Ammon's horn (tissue), 1 donor: ENCODE measurements around the gene PCSK2.

Experiments
- DNase-seq: peaks from one replicate; pipeline ENCODE4 v3.0.0-alpha.2; 2016; ENCODE audit warnings: low spot score

PCSK2 gene

DNA sequence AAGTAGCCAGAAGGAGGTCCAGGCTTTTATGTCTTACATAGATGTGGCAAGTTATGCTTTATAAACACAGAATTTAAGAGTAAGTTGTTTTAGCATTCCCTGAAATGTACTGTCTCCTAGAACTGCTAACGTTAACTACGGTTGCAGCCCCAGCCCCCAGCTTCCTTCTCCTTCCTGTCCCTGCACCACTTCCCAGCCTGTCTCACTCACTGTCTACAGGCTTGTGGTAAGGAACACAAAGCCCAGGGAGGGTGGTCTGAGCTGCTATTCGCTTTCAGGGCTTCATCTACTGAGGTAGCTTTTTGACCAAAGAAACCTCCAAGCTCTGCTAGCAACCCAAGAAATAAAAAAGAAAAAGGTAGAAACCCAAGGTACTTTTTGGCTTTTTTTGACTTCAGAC lies 35.9 kb downstream of the PCSK2 start:
- no peak for DNase-seq

DNA sequence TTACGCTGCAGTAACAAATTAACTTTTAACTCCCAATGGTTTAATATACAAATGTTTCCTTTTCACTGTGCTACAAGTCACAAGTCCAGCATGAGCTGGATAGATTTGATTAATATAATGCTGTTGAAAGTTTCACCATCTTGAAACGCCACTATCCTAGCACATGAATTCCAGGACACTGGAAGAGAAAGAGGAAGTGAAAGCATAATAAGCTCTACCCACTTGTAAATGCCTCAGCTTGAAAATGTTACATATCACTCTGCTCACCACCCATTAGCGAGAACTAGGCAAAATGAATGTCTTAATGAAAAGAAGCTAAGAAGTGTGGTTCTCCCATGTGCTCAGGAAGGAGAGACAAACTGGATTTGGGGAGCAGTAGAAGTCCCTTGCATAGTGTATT lies 46.9 kb downstream of the PCSK2 start:
- DNase-seq = no peak

DNA sequence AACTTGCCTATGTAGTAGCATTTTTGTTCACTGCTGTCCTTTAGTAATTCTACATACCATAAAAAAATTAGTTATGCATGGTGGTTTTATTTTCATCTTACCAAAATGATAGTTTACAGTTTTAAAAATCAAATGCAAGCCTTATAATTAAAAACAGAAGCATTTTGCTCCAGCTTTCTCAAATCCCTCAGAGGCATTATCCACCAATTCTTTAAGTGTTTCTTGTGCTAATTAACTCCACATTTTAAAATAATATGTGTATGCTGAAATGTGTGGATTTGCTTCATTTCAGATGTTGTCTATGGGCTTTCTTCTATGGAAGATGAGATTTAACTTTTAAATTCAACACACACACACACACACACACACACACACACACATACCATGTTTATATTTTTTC lies 49.3 kb downstream of the PCSK2 start:
- no peak for DNase-seq

DNA sequence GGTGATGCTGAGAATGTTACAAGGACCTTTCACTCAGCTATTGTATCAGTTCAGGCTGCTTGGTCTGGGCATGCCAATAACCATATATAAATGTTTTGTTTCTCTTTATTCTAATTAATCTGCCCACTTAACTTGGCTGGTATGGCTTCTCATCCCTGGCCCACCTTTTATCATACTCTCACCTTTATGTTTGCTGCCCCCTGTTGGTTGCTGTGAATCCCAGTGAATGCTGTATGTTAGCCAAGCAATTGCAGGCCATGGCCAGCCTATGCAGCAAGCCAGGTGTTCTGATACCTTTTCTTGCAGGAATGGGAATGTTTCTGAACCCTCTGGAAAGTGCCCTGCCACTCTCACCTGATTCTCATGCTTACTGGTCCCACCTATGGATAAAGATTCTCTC lies 54.6 kb downstream of the PCSK2 start:
- DNase-seq = no peak

DNA sequence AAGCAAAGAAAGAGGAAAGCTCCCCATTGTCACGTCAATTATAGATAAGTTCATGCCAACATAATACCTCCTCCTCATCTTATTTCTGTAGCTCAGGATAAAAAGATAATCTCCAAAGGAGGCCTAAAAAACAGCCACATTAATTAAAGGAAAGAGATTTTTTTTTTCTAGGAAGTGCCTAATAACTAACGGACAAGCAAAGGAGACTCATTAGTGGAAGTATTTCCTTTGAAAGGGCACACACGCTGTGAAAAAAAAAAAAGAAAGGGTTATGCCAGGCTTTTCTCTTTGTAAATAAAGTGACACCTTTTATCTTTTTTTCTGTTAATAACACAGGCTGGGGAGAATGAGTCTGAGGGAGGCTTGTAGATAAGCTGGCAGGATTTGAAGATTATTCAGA lies 55.7 kb downstream of the PCSK2 start:
- no peak for DNase-seq

DNA sequence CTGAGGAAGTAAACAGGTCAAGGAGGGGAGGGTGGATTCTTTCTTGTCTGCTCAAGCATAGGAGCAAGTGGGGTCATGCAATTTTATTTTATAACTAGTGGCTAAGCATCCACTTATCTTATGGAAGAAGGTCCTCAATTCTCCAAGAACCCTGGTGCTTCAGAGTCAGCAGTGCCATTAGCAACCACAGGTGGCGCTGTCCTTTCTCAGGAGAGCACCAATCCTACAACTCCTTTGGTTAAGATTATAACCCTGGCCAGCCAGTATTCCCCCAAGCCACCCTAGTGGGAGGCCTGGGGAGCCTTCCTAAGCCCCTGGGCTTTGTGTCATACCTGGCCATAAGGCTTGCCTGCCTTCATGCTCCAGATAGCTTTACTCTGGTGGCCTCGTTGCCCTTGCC lies 60.7 kb downstream of the PCSK2 start:
- DNase-seq = no peak

DNA sequence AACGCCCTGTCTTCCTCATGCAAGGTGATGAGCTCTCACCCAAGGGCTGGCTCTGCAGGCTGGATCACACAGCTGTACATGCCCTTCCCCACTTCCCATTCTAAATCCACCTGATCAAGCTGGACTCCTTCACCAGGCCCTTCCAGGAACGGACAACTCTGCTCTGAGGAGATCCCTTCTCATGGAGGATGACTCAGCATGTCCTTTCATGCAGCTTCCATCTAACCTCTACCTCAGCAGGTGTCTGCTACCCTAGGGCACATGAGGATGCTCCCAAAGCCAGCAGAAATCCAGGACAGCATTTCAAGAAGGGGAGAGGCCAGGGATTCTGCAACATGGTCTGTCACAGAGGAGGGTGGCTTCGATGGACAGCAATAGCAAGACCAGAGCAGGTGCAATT lies 61.2 kb downstream of the PCSK2 start:
- DNase-seq = no peak

- DNase-seq = no peak
These were observed 68.4 kb downstream of the PCSK2 start for GRCh38 chr20:17295151-17295726.

GRCh38 chr20:17295991-17296390 lies 69.2 kb downstream of the PCSK2 start:
- no peak for DNase-seq

- no peak for DNase-seq
These were observed 71.3 kb downstream of the PCSK2 start for GRCh38 chr20:17298171-17298570.

- DNase-seq = no peak
These were observed 71.9 kb downstream of the PCSK2 start for GRCh38 chr20:17298751-17299150.

DNA sequence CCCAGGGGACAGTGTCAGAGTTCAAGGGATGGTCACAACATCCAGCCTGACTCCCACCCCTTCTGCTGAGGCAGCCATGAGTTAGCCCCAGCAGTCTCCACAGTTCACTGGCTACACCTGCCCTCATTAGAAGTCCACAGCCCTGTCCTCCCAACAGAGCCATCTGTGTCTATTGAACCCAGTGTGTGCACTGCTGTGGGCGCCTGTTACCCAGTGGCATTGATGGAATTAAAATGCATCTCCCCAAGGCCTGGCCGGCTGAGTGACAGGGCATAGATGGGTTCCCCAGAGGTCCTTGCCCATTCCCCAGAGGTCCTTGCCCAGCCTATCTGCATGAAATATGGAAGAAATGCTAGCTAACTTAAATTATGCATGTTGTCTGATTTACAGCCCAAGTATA lies 73.3 kb downstream of the PCSK2 start:
- DNase-seq = no peak

DNA sequence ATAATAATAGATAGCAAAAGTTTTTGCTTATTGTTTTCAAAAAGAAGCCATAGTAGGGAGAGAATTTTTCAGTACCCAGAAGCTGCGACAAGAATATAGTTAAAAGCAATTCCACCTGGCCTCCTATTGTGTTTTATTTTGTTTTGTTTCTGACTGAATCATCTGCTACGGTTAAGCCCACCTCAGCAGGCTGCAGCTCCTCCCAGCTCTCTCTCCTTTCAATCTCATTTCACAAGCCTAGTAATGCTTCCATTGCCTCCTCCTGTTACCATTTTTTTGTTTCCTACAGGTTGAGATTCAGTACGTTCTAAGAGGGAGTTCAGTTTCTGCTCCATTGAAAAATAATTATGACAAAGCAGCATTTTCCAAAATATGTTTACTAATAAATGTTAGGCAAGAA lies 77.9 kb downstream of the PCSK2 start:
- no peak for DNase-seq

DNA sequence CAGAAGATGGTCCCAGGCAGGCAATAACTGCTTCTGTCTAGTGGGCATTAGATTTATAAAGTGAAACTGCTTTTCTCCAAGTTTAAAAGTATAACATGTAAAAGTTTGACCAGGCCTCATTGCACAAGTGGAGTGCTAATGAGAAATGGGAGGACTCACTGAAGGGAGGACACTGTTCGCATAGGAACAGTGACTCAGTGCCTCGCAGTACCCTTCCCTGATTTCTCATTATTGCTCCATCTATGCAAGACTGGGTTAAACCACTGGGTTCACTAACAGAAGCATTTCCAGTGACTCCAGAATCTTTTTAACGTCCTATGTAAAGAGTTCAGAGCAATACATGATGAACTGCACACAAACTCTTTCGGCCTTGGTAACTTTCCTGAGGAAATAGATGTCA lies 79.6 kb downstream of the PCSK2 start:
- no peak for DNase-seq

GRCh38 chr20:17314264-17314663 lies 87.4 kb downstream of the PCSK2 start:
- no peak for DNase-seq

DNA sequence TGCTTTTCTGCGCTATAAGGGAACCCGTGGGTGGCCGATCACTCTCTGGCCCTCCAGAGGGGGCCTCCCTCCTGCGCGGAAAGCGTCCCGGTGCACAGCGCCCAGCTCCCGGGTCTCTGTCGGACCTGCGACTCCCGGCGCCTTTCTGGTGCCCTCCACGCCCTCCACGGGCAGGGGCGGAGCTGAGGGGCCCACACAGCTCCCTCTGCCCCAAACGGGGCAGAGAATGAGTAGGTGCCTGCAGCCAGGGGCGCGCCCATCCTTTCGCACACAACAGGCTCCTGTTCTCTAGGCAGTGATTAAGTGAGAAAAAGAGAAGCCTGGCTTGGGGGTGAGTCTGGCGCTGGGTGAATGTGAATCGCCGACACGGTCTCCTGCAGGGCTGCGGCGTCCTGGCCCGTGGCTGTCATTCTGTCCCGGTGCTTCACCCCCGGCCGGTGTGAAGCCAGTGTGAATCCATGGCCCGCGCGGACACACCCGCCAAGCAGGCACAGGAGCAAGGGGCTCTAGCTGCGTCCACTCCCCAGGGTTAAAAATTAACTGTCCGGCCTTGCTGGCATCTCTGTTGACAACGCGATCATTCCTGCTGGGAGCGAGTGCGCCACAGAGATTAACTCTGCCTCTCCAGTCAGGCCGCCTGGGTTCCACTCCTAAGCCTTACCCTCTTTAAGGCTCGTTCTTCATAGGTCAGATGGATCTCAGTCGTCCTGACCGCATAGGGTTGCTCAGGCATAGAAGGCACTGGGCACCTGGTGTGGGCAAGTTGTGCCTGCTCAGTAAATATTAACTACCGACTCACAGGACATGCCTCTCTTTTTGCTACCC lies 88.8 kb downstream of the PCSK2 start:
- DNase-seq = no peak

- DNase-seq = no peak
These were observed 89.6 kb downstream of the PCSK2 start for GRCh38 chr20:17316316-17317038.

- no peak for DNase-seq
These were observed 90.5 kb downstream of the PCSK2 start for GRCh38 chr20:17317341-17317740.

- DNase-seq = no peak
These were observed 93.6 kb downstream of the PCSK2 start for GRCh38 chr20:17320456-17320855.

DNA sequence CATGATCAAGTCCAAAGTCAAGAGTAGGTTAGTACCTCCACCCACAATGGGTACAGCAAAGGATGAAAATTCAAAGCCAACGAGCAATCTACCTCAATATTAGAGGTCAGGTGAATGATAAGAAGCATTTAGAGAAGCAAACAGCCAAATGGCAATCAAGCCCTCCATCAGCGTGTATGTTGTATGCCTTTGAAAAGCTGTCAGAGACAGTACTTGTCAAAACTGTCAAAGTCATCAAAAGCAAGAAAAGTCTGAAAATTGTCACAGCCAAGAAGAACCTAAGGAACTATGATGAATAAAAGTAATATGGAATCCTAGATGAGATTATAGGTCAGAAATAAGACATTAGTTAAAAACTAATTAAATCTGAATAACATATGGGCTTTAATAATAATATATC lies 99.3 kb downstream of the PCSK2 start:
- DNase-seq = no peak

- DNase-seq = peak; percentile 48
These were observed 100.6 kb downstream of the PCSK2 start for GRCh38 chr20:17327185-17328148.

GRCh38 chr20:17334932-17335331 lies 108.1 kb downstream of the PCSK2 start:
- no peak for DNase-seq
